ENCODE data around the gene PIK3R6.

Gene PIK3R6, protein sequence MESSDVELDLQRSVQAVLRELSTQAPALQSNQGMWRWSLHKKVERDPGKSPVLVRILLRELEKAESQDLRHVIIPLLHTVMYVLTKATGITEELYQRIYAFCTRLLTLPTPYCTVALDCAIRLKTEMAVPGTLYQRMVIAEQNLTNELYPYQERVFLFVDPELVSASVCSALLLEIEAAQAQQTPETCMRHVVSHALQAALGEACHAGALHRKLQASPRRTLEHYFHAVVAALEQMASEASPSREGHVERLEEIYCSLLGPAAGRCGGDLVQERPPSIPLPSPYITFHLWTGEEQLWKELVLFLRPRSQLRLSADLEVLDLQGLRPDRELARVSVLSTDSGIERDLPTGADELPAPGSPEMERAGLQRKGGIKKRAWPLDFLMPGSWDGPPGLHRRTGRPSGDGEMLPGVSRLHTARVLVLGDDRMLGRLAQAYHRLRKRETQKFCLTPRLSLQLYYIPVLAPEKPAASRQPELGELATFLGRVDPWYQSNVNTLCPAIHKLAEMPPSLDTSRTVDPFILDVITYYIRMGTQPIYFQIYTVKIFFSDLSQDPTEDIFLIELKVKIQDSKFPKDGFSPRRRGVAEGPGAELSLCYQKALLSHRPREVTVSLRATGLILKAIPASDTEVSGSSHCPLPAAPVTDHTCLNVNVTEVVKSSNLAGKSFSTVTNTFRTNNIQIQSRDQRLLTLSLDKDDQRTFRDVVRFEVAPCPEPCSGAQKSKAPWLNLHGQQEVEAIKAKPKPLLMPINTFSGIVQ

DNA sequence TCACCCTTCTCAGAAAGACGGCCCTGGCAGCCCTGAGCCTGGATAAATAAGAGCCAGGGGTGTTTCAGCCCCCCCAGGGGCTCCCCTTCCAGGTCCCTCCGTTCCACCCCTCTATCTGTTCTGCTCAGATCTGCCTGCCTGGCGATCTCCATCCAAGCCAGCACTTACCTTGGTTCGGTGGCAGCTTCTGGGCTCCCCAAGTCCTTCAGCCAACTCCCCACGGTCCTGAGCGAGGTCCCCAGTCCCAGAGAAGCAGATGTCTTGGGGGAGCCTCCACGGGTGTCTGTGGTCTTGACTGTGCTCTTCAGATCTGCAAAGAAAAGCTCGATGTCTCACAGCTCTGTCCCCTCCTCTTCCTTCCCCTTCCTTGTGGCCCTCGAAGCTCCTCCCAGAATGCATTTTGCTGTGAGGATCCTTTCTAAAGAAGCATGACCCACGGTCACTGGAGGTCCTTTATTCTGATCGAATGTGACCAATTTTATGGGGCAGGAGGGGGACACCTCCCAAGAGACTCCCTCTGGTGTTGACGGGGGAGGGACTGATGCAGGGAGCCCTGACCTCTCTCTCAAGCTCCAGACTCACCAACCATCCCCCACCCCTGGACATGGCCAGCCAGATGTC is at the start of gene PIK3R6:
Gene PIK3R6, minus strand, starts transcription at position 314 of the 621 bp plus-strand sequence. CDS start 17,880 bp downstream, outside the sequence.
- Mint-ChIP-seq H3K27me3 (no peaks in the 10 kb centered on the region), H3K4me3 (peak within 1 kb of the TSS; percentile 69), H3K9me3 (no peaks in the 10 kb centered on the region), H3K4me1 (ENCODE audit: low read depth) (peaks cover 31% of the 10 kb centered on the region), H3K36me3 (ENCODE audit: low read depth) (no peaks in the 10 kb centered on the region), H3K27ac (peak within 1 kb of the TSS; percentile 50)
- DNase-seq = no peak

DNA sequence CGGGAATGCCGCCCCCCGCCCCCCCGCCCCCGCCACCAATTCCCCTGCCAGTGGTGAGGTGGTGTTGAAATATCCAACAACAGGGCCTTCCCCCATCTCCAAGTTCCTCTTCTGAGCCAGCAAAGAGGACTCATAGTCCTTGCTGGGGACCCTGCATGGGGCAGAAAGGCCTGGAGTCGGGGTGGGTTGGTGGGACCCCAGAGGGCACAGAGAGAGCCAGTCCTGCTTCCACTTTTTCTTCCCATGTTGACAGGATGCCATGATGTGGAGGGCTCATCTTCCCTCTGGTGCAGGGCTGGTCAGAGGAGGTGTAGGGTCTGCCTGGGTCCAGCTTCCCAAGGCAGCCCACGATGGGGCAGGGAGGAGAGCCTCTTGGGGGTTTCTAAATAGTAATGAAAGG is 49.0 kb upstream of the PIK3R6 start:
- Mint-ChIP-seq H3K4me3 (no peak overlapping the region), H3K9me3 (peaks cover 2% of the 10 kb centered on the region), H3K36me3 (ENCODE audit: low read depth) (peaks cover 55% of the 10 kb centered on the region), H3K4me1 (ENCODE audit: low read depth) (peaks cover 55% of the 10 kb centered on the region), H3K27me3 (no peaks in the 10 kb centered on the region), H3K27ac (peak overlapping the region; percentile 76)
- no peak for DNase-seq

DNA sequence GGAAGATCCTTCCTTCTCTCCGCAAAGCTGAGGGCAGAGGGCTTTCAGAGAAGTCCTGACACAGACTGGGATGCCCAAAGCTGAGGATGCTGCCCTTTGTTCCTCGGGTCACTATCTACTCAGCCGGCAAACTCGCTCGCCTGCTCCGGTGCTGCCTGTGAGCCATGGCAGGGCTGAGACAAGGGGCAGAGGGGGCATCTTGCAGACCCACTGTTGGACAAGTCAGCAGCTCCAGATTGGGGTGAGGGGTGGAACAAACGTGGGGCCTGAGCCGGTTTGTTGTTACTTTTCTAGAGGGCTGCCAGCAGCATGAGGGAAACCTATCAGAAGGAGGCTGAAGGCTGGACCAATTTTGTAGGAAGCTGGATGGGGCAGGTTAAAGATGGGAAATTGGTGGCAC is 47.1 kb upstream of the PIK3R6 start:
- Mint-ChIP-seq H3K27ac (peak overlapping the region; percentile 42), H3K4me1 (ENCODE audit: low read depth) (peaks cover 49% of the 10 kb centered on the region)
- DNase-seq = no peak

DNA sequence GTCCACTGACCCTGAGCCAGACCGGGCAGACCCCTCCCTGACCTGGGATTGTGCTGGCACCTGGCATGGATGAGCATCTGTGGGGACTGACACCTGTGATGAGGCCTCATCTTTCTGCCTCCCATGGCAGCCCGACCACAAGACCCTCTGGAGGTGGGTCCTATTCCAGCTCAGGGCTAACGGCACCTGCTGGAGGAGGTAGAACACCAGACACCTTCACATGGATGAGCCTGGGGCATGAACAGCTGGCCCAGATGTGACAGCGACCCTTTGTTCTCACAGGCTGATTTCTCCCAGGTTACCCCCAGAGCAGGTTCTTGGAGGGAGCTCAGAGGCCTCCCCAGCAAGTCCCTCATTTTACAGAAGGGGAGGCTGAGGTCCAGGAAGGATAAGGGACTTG is 46.4 kb upstream of the PIK3R6 start:
- H3K36me3 Mint-ChIP-seq (ENCODE audit: low read depth) = peaks cover 62% of the 10 kb centered on the region
- H3K4me3 Mint-ChIP-seq = no peak overlapping the region
- DNase-seq = no peak
- peak overlapping the region; percentile 37 for H3K27ac Mint-ChIP-seq
- H3K27me3 Mint-ChIP-seq = no peaks in the 10 kb centered on the region
- peaks cover 2% of the 10 kb centered on the region for H3K9me3 Mint-ChIP-seq
- H3K4me1 Mint-ChIP-seq (ENCODE audit: low read depth) = peaks cover 42% of the 10 kb centered on the region

More for the DNA sequence above, 47.1 kb upstream of the PIK3R6 start:
- H3K27me3 Mint-ChIP-seq = no peaks in the 10 kb centered on the region
- H3K36me3 Mint-ChIP-seq (ENCODE audit: low read depth) = peaks cover 62% of the 10 kb centered on the region
- H3K9me3 Mint-ChIP-seq = peaks cover 2% of the 10 kb centered on the region
- H3K4me3 Mint-ChIP-seq = no peak overlapping the region

DNA sequence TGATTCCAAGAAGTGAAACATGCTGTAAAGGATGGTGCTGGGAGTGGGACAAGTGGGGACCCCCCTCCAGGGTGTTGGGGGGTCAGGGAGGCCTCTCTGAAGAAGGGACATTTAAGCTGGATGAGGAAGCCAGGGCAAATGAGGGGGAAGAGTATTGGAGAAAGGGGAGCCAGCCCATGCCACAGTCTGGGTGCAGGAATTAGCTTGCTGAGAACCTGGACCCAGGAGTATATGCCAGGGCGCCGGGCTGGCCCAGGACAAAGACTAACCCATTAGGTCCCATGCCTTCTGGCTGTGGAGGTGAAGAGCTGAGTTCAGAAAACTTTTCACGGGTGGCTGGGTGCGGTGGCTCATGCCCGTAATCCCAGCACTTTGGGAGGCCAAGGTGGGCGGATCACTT is 45.6 kb upstream of the PIK3R6 start:
- H3K27me3 Mint-ChIP-seq = no peaks in the 10 kb centered on the region
- H3K4me3 Mint-ChIP-seq = no peak overlapping the region
- H3K9me3 Mint-ChIP-seq = peaks cover 1% of the 10 kb centered on the region
- H3K36me3 Mint-ChIP-seq (ENCODE audit: low read depth) = peaks cover 65% of the 10 kb centered on the region
- H3K4me1 Mint-ChIP-seq (ENCODE audit: low read depth) = peaks cover 39% of the 10 kb centered on the region
- peak overlapping the region; percentile 3 for H3K27ac Mint-ChIP-seq
- DNase-seq = no peak

DNA sequence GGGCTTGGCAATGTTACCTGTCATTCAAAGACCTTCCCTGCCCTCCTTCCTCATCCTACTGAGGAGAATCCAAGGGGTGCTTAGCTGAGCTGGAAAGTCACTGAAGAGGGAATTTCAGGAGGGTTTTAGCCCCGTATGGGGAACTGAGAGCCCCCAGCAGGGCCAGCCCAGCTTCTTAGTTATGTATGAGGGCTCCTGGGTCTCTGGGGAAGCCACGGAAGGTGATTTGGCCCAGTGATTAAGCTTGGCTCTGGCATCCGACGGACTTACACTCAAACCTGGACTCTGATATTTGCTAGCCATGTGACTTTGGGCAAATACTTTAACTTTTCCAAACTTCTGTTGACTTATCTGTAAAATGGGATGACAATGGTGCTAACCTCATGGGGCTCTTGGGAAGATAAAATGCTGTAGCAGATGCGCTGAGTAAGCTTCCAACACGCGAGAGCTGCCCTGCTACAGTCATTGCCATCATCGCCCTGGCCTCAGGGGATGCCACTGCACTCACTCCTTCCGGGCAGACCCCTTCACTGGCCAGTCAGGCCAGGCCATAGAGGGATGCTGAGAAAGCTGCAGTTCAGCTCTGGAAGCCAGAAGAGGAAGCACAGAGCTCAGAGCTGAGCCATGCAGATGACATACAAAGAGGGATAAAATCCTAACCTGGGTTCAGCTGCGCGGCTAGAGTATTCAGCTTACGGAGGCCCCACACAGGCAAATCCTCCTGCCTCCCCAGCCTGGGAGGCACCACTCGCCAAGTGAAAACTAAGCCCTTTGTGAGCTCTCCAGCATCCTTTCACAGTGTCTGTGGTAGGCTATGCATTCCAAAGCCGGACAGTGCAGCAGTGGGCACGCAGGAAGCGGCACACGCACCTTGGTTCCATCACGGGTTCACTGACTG is 44.9 kb upstream of the PIK3R6 start:
- peaks cover 67% of the 10 kb centered on the region for H3K36me3 Mint-ChIP-seq (ENCODE audit: low read depth)
- H3K4me1 Mint-ChIP-seq (ENCODE audit: low read depth) = peaks cover 39% of the 10 kb centered on the region
- H3K27ac Mint-ChIP-seq = peak overlapping the region; percentile 38
- H3K4me3 Mint-ChIP-seq = no peak overlapping the region
- no peaks in the 10 kb centered on the region for H3K9me3 Mint-ChIP-seq
- no peak for DNase-seq
- no peaks in the 10 kb centered on the region for H3K27me3 Mint-ChIP-seq

DNA sequence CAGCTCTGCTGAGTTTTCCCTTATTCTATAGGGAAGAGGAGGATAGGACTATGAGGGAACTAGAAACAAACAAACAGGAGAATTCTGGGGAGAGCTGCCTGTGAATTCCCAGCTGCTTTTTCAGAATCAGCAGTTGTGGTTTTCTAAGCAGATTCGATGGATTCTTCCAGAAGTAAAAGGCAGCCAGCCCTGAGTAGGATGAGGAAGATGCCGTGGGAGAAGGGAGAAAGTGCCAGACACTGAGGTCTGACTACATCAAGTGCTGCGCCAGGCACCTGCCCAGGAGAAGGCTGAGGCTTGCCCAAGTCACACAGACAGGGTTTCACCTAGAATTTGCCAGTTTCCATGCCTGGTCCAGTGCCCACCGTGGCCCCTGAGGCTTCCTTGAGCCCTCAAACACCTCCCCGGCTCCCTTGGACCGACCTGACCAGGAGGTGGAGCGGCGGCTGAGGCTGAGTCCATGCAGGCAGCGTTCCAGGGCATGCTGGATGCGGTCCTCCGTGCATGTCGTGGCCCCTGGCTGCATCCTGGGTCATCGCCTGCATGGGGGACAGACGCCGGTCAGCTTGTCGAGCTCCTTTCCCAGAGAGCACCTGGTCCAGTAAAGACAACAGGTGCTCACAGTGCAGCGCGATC is 43.6 kb upstream of the PIK3R6 start:
- peaks cover 28% of the 10 kb centered on the region for H3K4me1 Mint-ChIP-seq (ENCODE audit: low read depth)
- H3K4me3 Mint-ChIP-seq = no peak overlapping the region
- H3K36me3 Mint-ChIP-seq (ENCODE audit: low read depth) = peaks cover 65% of the 10 kb centered on the region
- no peak for DNase-seq
- peak overlapping the region; percentile 10 for H3K27ac Mint-ChIP-seq
- H3K9me3 Mint-ChIP-seq = no peaks in the 10 kb centered on the region
- H3K27me3 Mint-ChIP-seq = no peaks in the 10 kb centered on the region

DNA sequence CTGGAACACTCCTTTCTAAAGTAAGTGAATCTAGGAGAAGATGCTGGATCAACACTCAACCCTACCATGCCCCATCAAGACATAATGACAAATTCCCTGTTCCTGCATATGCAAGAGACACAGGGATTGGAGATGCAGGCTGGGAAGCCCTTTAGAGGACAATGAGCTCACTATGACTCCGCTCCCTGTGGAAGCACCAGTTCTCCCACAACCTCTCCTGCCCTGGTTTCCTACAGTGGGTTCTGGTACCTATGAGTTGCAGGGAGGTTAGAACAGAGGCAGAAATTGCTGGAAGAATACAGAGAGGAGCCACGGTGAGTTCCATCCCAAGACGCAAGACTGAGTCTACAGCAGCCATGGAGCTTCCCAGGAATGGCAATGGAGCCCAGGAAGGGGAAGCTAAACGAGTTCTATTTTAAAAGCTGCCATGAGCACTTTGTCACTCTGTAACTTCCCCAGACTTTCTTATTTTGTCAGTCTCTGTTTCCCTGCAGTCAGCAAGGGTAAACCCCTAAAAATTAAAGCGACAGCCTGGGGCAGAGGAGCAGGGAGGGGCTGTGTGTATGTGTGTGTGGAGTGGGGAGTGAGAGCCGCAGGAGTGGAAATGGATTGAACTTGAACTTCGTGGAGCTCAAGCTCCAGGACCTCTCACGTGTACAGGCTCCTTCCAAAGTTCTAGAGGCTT is 42.3 kb upstream of the PIK3R6 start:
- Mint-ChIP-seq H3K4me3 (no peak overlapping the region), H3K27me3 (no peaks in the 10 kb centered on the region), H3K9me3 (no peaks in the 10 kb centered on the region), H3K4me1 (ENCODE audit: low read depth) (peaks cover 18% of the 10 kb centered on the region), H3K36me3 (ENCODE audit: low read depth) (peaks cover 71% of the 10 kb centered on the region), H3K27ac (peak overlapping the region; percentile 55)
- no peak for DNase-seq

DNA sequence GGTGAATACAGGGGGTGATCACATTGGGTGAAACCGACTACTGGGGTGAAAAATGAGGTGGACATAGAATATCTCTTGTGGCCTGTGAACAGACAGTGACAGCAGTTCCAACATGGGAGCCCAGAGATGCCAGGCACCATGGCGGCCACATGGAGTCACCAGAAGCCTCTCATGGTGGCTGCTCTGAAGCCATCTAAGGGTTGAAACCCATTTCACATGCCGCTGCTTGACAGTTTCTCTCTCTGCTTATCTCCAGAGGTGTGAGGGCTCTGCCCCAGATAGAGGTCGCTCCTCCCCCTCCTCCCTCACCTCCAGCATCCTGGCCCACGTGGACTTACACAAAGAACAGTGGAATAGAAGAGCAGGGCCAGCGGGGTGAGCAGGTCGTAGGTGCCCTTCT is 37.9 kb upstream of the PIK3R6 start:
- peaks cover 79% of the 10 kb centered on the region for H3K36me3 Mint-ChIP-seq (ENCODE audit: low read depth)
- H3K4me1 Mint-ChIP-seq (ENCODE audit: low read depth) = peaks cover 29% of the 10 kb centered on the region

DNA sequence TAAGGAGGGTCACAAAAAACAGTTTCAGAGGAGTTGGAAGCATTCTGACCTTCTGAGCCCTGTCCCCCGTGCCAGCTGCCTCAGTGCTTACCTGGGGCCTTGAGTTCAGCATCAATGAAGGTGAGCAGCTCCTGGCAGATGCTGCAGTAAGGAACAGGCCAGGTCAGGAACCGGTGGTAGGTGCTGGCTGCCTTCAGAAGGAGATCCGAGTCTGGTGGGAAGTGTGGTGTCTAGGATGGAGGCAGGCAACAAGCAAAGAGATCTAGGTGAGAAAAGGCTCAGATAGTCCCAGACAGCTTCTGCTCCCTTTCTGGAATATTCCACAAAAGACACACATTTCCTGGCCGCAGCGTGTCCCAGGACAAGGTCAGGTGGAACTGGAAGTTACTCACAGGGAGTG is 37.2 kb upstream of the PIK3R6 start:
- Mint-ChIP-seq H3K4me1 (ENCODE audit: low read depth) (peaks cover 32% of the 10 kb centered on the region), H3K27me3 (no peaks in the 10 kb centered on the region), H3K27ac (peak overlapping the region; percentile 28), H3K36me3 (ENCODE audit: low read depth) (peaks cover 79% of the 10 kb centered on the region), H3K9me3 (no peaks in the 10 kb centered on the region), H3K4me3 (no peak overlapping the region)
- no peak for DNase-seq

More for the DNA sequence above, 37.9 kb upstream of the PIK3R6 start:
- no peaks in the 10 kb centered on the region for H3K9me3 Mint-ChIP-seq
- no peak for DNase-seq
- H3K27ac Mint-ChIP-seq = peak overlapping the region; percentile 68
- no peaks in the 10 kb centered on the region for H3K27me3 Mint-ChIP-seq
- no peak overlapping the region for H3K4me3 Mint-ChIP-seq

DNA sequence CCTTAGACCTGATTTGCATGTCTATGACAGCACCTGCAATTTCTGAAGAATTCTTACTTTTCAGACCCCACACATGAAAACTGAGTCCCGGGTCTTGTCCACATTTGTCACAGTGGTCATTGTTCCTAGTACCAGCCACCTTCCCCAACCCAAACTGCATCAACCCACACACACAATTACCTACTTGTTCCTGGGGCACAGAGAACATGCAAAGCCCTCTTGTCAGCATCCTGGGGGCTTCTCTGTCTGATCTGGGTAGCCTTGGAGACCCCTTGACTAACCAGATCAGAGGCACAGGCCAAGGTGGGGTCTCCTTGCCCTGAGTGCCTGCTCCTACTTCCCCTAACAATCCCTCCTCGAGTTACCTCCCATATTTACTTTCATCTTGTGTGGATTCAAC is 36.7 kb upstream of the PIK3R6 start:
- peaks cover 75% of the 10 kb centered on the region for H3K36me3 Mint-ChIP-seq (ENCODE audit: low read depth)

DNA sequence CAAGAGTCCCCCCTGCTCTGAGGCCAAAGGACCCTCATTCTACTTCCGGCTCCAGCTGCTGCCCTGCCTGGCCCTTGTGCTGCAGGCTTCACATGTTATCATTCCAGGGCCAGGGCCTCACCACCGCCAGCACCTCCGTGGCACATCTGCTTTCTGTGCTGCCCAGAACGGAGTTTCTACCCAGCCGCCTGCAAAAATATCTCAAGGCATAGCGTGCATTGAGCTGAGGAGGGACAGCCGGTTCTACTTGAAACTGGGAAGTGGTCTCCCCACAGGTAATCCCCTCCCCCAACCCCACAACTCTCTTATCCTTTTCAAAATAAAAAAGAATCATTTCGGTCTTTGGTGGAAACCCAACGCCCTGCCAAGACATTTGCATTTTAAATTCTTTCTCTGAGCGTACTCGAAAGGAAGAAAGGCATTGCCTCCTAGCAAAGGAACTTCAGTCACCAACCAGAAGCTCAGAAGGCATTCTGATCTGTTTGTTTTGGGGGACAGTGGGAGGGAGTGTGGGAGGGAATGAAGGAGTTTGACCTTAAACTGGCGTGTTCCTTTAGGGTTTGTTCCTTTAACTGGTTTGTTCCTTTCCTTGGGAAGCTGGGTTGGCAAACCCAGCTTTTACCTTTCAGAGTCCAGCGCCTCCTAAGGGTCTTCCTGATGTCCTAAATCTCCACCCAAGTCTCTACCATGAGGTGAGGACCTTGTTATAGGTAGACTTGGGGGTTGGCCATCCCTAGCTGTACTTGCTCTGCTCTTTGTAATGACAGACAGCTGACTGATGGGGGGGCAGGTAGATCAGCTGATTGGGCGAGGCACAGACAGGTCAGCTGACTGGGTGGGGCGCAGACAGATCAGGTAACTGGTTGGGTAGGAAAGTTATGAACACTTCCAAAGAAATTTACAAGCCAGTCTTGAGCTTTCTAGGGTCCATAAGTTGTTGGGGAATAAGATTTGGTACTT is 33.4 kb upstream of the PIK3R6 start:
- H3K4me3 Mint-ChIP-seq = peak overlapping the region; percentile 19
- peaks cover 65% of the 10 kb centered on the region for H3K4me1 Mint-ChIP-seq (ENCODE audit: low read depth)
- no peaks in the 10 kb centered on the region for H3K9me3 Mint-ChIP-seq
- H3K27me3 Mint-ChIP-seq = no peaks in the 10 kb centered on the region
- peaks cover 81% of the 10 kb centered on the region for H3K36me3 Mint-ChIP-seq (ENCODE audit: low read depth)
- DNase-seq = no peak
- H3K27ac Mint-ChIP-seq = peak overlapping the region; percentile 57

More for the DNA sequence above, 36.7 kb upstream of the PIK3R6 start:
- DNase-seq = no peak
- Mint-ChIP-seq H3K9me3 (no peaks in the 10 kb centered on the region), H3K4me1 (ENCODE audit: low read depth) (peaks cover 35% of the 10 kb centered on the region), H3K27ac (peak overlapping the region; percentile 28), H3K27me3 (no peaks in the 10 kb centered on the region), H3K4me3 (no peak overlapping the region)

Measured in activated T-cell treated with anti-CD3 and anti-CD28 coated beads, Interleukin-2, amount 50 U/mL, for 24 hours (primary cell).